GM13976 (cell line): Measurements from ENCODE around the gene NEK6.

Experiments used
- DNase-seq: peaks from one replicate; pipeline ENCODE4 v3.0.0; 2012; ENCODE audit warnings: low spot score
- CTCF ChIP-seq: IDR thresholded peaks from 2 replicates; pipeline ENCODE4 v1.5.1; 2012; ENCODE audit warnings: borderline replicate concordance, mild to moderate bottlenecking; ENCODE audit not compliant: insufficient read depth; ENCODE audit errors: extremely low read depth, missing control alignments, control extremely low read depth
- in situ Hi-C: fragments of 300-500 bp; cut with MboI; formaldehyde crosslinking; loops from one replicate; pipeline ENCODE4 v1.12.0; 2022; ENCODE audit warnings: low sequenced_read_pairs, mixed read lengths, inconsistent platforms; ENCODE audit not compliant: unreplicated experiment

Gene NEK6

DNA sequence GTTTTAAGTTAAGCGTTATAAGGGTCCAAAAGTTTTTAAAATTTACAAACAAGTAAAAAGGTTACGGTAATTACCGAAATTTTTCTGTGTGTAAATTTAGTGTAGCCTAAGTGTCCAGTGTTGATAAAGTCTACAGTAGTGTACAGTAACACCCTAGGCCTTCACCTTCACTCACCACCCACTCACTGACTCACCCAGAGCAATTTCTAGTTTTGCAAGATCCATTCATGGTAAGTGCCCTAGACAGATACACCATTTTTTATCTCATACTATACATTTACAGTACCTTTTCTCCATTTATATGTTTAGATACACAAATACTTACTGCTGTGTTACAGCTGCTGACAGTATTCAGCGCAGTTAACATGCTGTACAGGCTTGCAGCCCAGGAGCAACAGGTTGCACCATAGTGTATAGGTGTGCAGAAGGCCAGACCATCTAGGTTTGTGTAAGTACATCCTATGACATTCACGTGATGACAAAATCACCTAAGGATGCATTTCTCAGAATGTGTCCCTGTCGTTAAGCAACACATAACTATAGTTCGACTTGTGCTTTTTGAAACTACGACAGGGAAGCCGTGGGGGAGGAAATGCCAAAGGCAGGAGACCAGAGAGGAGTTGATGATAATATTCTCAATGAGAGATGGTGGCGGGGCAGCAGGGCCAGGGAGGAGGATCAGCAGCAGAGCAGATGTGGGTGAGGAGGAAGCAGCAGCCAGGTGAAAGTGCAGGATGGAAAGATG, 108.9 kb downstream of the NEK6 start:
- DNase-seq, result no peak
- no peak for TF ChIP-seq CTCF
- in situ Hi-C loops, result no loop called here

- in situ Hi-C loops, result no loop called here
- TF ChIP-seq CTCF, result no peak
- DNase-seq, result no peak
These were observed 110.9 kb downstream of the NEK6 start for GRCh38 chr9:124368692-124369091.

GRCh38 chr9:124369231-124369797, 111.6 kb downstream of the NEK6 start:
- DNase-seq, result no peak
- in situ Hi-C loops, result no loop called here
- no peak for TF ChIP-seq CTCF

GRCh38 chr9:124370896-124371582, 113.3 kb downstream of the NEK6 start:
- in situ Hi-C loops, result no loop called here
- no peak for TF ChIP-seq CTCF
- DNase-seq, result no peak

- no peak for TF ChIP-seq CTCF
- in situ Hi-C loops, result no loop called here
- DNase-seq, result no peak
These were observed 114.3 kb downstream of the NEK6 start for GRCh38 chr9:124372038-124372437.

- in situ Hi-C loops, result no loop called here
- TF ChIP-seq CTCF, result no peak
- no peak for DNase-seq
These were observed 115.6 kb downstream of the NEK6 start for GRCh38 chr9:124373386-124373785.
